Endometrium (tissue), 2 donors: ENCODE data around the gene TTC9B.
"Not testable (repeated sequence)": the region's sequence is repeated elsewhere in the genome, so short reads cannot be mapped to it uniquely, and the experiment has no call there.

ENCODE experiments used
- FAIRE-seq: peaks from 2 replicates; lab custom pipeline; 2012; peaks lifted over from hg19 to GRCh38; lab: Jason Lieb, UNC
- donor health status: control.
- donor health status: control.

The TTC9B gene

DNA sequence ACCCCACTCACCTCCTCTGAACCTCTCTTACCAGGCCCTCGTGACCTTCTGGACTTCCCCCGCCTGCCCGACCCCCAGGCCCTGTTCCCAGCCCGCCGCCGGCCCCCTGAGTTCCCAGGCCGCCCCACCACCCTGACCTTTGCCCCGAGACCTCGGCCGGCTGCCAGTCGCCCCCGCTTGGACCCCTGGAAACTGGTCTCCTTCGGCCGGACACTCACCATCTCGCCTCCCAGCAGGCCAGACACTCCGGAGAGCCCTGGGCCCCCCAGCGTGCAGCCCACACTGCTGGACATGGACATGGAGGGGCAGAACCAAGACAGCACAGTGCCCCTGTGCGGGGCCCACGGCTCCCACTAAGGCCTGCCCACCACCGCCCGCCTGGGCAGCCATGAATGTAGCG is 3.2 kb downstream of the TTC9B start:
- no peak for FAIRE-seq

DNA sequence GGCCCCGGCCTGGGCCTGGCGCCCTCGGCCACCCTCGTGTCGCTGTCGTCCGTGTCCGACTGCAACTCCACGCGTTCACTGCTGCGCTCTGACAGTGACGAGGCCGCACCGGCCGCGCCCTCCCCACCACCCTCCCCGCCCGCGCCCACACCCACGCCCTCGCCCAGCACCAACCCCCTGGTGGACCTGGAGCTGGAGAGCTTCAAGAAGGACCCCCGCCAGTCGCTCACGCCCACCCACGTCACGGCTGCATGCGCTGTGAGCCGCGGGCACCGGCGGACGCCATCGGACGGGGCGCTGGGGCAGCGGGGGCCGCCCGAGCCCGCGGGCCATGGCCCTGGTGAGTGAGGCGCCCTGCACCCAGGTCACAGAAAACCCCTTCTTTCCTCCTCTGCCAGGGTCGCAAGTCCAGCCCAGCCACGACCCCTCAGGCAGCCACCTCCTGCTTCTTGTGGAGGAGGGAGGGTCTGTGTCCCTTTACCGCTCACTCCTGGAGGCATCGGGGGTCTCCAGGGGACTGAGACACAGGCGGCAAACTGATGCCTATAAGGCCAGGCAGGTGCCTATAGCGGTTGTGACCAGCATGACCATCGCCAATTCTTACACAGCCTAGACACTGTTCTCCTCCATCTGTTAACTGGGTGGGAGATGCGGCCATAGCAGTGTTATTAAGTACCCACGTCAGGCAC is 4.2 kb downstream of the TTC9B start:
- FAIRE-seq, result no peak

DNA sequence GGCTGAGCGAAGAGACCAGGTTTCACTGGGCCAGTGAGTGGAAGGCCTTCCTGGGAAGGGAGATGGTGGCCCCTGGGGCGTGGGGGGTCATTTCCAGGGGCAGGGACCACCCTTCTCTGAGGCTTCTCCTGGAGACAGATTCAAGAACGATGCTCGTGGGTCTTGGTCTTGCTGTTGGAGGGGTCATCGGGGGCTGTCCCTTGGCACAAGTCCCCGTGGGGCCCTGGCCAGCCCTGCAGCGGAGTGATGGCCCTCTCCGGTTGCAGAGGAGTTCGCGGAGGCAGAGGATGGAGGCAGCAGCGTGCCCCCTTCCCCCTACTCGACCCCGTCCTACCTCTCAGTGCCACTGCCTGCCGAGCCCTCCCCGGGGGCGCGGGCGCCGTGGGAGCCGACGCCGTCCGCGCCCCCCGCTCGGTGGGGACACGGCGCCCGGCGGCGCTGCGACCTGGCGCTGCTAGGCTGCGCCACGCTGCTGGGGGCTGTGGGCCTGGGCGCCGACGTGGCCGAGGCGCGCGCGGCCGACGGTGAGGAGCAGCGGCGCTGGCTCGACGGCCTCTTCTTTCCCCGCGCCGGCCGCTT is 4.8 kb downstream of the TTC9B start:
- no peak for FAIRE-seq

DNA sequence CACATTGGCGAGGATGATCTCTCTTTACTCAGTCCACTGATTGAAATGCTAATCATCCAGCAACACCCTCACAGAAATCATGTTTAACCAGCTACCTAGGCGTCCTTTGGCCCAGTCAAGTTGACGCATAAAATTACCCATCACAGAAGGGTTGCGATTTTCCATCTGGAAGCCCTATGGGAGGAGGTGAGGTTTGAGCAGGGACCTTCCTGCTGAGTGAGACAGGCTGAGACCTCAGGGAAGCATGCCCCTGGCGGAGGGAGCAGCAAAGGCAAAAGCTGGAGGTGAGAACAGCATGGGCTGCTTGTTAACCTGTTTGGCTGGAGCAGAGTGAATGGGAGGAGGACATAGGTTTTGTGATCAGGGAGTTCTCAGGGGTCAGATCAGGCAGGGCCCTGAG is 7.3 kb downstream of the TTC9B start:
- FAIRE-seq, result no peak

DNA sequence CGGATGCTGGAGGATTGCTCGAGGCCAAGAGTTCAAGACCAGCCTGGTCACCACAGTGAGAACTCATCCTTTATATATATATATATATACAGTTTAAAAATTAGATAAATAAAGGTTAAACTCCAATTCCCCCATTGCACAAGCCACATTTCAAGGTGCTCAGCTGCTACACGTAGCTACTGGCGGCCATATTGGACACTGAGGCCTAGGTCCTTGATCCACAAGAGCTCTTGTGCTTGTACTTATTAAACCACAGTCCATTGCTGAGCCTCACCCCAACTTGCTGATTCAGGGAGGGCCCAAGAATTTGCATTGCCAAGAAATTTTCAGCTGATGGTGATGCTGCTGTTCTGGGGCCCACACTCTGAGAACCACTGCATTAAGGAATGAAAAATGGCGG is 9.6 kb downstream of the TTC9B start:
- FAIRE-seq, result no peak

DNA sequence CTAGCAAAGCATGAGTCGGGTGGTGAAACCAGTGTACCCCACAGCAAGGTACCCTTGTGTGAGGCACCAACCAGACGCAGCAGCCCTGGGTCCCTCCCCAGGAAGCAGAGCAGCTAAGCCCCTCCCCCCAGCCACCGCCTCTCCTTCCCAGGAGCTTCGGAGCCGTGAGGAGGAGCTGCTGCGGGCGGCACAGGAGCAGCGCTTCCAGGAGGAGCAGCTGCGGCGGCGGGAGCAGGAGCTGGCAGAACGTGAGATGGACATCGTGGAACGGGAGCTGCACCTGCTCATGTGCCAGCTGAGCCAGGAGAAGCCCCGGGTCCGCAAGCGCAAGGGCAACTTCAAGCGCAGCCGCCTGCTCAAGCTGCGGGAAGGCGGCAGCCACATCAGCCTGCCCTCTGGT is 12.4 kb downstream of the TTC9B start:
- FAIRE-seq, result no peak

DNA sequence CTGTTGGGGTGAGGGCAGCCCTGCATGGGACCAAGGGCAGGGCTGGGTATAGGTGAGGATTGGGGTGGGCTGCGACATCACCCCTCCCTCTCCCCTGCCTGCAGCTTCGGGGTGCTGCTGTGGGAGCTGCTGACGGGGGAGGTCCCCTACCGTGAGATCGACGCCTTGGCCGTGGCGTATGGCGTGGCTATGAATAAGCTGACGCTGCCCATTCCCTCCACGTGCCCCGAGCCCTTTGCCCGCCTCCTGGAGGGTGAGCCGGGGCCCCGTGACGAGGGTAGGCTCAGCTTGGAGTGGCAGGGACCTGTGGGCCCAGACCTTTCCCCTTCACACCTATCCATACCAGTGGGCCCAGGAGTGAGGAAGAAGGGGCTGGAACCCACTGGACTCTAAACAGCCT is 13.8 kb downstream of the TTC9B start:
- no peak for FAIRE-seq

DNA sequence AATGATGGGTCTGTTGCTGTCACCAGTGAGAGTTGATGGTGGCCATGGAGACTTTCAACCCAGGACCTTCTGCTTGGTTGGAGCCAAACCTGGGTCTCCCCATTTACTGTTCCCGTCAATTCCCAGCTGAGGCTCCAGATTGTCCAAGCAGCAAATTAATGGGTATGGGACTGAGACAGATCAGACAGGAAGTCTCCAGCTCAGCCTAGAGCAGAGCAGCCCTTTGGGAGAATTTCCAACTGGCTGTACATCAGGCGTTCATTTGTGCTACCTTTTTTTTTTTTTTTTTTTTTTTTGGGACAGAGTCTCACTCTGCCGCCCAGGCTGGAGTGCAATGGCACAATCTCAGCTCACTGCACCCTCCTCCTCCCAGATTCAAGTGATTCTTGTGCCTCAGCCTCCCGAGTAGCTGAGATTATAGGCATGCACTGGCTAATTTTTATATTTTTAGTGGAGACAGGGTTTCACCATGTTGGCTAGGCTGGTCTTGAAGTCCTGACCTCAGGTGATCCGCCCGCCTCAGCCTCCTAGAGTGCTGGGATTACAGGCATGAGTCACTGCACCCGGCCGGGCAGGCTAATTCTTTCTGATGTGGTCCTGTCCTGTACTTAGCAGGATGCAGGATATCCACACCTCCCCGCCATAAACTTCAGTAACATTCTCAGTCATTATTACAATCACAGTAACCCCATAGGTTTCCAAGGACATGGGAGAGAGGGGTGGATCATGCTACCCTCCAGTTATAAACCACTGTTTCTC is 17.7 kb downstream of the TTC9B start:
- no peak for FAIRE-seq

DNA sequence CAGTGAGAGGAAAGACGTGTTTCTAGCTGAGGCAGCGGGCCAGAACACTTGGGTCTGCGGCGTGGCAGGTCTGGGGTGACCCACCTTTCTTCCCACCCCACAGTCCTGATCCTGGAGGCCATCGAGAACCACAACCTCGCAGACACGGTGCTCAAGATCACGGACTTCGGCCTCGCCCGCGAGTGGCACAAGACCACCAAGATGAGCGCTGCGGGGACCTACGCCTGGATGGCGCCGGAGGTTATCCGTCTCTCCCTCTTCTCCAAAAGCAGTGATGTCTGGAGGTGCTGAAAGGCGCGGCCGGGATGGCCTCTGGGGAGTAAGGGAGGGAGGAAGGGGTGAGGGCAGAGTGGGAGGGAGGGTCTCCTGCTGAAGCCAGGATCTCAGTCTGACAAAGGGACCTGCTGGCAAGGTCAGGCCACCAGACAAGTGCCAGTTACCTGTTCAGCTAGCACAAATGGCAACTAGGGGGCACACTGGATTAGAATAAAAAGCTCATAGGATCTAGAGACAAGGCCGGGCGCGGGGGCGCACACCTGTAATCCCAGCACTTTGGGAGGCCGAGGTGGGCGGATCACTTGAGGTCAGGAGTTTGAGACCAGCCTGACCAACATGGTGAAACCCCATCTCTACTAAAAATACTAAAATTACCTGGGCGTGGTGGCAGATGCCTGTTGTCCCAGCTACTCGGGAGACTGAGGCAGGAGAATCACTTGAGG is 19.8 kb downstream of the TTC9B start:
- no peak for FAIRE-seq

DNA sequence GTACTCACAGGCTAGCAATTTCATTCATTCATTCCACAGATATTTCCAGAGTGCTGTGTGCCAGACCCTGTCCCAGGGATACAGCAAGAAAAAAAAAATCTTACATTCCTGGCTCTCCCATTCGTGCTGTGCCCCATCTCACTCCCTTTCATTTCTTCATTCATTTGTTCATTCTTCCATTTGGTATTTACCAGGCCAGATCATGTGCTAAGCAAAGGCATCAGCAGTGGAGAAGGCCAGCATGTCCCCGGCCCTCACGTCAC is 24.7 kb downstream of the TTC9B start:
- no peak for FAIRE-seq

DNA sequence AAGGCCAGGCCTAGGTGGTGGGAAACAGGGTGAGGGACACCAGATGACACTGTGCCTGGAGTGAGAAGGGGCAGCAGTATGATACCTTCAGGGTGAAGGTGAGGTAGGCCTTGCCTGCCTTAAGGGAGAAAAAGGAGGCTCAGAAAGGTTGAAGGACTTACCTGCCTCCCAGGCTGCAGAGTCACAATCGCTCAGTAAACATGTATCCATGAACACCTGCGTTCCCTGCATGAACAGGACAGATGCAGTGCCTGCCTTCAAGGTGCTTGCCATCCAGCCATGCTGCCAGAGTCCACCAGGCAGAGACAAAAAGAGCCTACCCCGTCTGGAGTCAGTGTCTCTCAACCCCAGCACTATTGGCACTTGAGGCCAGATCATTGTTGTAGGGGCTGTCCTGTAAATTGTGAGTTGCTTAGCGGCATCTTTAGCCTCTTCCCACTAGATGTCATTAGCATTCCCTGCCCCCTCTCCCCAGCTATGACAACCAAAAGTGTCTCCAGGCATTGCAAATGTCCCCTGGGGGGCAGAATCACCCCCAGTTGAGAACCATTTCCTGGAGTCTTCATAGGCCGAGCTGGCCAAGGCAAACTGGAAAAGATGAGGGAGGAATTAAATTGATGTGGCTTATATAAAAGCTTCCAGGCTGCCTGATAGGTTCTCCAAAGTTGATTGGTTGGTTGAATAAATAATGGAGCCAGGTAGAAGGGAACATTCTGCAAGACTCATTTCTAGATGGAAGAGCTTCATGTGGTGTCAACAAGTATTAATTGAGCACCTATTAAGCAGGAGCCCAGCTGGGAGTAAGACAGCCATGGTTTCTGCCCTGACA is 25.2 kb downstream of the TTC9B start:
- no peak for FAIRE-seq

DNA sequence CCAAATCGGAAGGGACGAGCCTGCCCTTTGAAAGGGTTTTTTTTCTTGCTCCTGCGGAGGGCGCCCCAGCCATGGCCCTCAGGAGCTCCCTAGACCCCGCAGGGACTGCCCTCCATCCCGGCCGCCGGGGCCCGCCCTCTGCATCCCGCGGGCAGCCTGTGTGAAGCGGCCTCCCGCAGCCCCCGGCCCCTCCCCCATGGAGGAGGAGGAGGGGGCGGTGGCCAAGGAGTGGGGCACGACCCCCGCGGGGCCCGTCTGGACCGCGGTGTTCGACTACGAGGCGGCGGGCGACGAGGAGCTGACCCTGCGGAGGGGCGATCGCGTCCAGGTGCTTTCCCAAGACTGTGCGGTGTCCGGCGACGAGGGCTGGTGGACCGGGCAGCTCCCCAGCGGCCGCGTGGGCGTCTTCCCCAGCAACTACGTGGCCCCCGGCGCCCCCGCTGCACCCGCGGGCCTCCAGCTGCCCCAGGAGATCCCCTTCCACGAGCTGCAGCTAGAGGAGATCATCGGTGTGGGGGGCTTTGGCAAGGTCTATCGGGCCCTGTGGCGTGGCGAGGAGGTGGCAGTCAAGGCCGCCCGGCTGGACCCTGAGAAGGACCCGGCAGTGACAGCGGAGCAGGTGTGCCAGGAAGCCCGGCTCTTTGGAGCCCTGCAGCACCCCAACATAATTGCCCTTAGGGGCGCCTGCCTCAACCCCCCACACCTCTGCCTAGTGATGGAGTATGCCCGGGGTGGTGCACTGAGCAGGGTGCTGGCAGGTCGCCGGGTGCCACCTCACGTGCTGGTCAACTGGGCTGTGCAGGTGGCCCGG is 26.1 kb downstream of the TTC9B start:
- FAIRE-seq, result no peak

DNA sequence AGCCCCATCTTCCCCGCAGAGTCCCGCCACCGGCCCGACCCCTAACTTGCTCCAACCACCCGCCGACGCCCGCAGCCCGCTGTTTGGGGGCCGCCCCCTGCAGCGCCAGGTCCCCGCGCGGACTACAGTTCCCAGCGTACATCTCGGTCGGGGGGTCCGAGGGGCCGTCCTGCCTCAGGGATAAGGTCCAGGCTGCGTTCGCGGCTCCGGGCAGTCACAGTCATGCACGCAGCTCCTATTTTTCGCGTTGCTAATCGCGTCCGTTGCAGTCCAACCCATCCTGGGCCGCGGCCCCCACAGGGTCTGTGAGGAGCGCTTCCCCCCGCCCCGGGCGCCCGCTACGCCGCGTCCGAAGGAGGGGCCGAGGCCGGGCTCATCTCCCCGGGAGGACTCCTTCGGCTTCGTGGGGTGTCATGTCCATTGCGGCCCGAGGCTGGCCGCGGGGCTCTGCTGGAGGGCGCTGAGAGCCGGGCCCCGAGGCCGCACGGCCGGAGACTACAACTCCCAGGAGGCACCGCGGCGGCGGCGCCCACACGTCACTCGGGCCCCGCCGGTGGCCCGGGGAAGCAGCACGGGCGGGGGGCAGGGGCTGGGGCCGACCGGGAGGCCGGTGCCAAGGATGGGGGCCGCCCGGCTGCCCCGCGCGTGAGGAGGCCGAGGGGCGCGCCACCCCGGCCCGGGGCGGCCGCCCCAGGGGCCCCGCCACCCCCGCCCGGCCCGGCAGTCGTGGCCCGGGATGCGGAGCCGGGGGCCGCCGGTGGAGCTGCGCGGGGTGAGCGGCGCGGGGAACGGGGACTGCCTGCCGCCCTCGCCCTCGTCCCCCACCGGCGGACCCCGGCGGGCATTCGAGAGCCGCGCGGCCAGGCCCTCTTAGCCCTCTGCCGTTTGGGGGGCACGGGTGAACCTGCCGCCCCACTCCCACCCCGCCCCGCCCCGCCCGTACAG is 27.0 kb downstream of the TTC9B start, which contains the start of gene MAP3K10:
MAP3K10 (plus strand) TSS at position 536 of the 945 bp plus-strand sequence. CDS start 606 bp downstream, outside the sequence.
- FAIRE-seq, result no peak

DNA sequence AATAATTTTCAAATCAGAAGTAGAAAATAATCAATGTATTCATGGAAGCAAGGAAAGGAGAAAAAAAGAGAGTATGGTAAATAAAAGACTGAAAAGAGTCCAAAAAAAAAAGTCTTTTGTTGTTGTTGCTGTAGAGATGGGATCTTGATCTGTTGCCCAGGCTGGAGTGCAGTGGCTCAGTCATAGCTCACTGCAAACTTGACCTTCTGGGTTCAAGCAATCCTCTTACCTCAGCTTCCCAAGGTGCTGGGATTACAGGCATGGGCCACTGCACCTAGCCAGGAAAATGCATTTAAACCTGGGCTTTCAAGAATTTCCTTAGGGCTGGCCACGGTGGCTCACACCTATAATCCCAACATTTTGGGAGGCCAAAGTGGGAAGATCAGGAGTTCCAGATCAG is 33.9 kb downstream of the TTC9B start:
- FAIRE-seq, result no peak

DNA sequence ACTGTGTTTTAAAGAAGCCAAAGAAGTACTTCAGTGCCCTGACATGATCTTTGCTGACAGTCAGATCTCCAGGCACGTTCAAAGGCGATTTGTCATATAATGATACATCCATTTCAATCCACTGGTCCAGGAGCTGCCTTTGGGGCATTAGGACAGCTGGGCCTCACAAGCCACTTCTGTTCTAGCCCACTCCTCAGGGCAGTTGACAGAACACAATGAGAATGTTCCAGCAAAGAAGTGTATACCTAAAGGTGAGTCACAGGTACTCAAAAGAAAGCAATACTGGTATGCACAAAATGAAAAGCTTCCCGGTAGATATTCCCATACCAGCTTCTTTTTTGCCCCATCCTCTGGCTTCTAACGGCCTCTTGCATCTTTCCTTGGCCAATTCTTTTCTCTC is 39.4 kb downstream of the TTC9B start:
- FAIRE-seq, result no peak

DNA sequence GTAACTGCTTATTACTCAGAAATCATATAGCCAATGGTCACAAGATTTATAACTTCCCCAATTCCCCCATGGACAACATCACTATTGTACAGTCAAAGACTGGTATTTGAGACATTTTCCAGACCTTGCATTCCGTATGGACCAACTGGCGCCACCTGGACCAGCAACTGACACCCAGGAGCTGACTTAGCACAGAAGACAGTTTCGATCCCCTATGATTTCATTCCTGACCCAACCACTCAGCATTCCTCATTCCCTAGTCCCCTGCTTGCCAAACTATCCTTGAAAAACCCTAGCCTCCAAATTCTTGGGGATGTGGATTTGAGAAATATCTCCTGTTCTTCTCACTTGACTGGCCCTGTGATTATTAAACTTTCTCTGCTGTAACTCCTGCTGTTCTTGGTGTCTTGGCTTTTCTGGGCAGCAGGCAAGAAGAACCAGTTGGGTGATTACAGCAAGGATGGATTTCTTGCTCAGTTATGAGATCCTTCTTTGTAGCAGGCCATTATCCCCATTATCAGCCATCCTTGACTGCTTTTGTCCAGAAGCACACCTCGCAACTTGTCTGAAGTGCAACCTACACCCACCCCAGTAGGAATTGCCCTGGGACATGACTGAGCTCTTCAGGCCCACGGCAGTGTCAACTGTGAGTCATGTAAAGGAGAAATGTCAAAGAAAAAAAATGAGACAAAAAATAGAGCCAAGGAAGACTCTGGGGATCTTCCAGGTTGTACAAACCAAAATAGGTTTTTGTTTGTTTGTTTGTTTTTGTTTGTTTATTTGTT is 40.7 kb downstream of the TTC9B start:
- no peak for FAIRE-seq

DNA sequence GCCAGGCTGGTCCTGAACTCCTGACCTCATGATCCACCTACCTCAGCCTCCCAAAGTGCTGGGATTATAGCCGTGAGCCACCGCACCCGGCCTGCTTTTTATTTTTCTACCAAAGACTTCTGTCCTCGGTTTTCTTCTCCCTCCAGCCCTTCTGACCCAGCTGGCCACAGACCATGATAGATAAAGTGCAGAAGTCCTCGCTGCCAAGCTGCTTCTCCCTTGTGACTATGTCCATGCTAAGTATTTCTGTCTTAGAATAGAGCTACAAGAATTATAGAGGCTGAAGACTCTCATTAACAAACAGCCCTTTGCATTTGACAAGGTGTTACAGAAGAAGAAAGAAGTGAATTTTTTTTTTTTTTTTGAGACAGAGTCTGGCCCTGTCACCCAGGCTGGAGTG is 42.4 kb downstream of the TTC9B start:
- FAIRE-seq, result no peak

DNA sequence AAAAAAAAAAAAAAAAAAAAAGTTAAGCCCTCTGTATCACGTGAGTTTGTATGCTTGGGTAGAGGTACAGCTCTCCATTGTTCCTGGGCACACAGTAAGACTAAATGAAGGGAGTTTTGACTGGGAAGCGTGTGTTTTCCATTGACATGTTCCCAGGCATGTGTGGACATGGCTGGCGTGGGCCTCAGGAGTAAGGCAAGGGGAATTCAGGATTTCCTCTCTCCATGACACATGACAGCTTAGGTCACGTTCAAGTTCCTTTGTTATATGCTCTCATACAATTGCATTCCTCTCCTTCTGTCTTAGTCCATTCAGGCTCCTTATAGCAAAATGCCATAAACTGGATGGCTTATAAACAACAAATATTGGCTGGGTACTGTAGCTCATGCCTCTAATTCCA is 44.1 kb downstream of the TTC9B start:
- no peak for FAIRE-seq

DNA sequence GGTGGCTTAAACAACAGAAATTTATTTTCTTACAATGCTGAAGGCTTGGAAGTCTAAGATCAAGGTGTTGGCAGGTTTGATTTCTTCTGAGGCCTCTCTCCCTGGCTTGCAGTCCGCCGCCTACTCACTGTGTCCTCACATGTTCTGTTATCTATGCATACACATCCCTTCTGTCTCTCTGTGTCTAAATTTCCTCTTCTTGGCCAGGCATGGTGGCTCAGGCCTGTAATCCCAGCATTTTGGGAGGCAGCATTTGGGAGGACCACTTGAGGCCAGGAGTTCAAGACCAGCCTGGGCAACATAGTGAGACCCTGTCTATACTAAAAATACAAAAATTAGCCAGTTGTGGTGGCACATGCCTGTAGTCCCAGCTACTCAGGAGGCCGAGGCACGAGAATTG is 46.9 kb downstream of the TTC9B start:
- not testable (repeated sequence) for FAIRE-seq
